Caco-2 (cell line): ENCODE measurements around the gene STK35. TPM values are rescaled to one million over a fixed set of nuclear protein-coding genes. Genes with fewer than 3 reads are reported as not detected.

Source experiments
- BruUV-seq: library from RNA; stranded (reverse); fragments of 400-500 nt; replicated peaks from 2 replicates; lab custom pipeline; 2021; lab: Mats Ljungman, UMichigan
- CTCF ChIA-PET: fragments of 300-600 bp; sonication (Branson Sonifier 250); formaldehyde crosslinking; loops from one replicate; lab custom pipeline; 2022; ENCODE audit warnings: antibody characterized with exemption; lab: Charles Lee
- POLR2A ChIA-PET: fragments of 300-600 bp; sonication (Branson Sonifier 250); formaldehyde crosslinking; loops from one replicate; lab custom pipeline; 2022; ENCODE audit warnings: antibody characterized with exemption; lab: Charles Lee
- DNase-seq, 2 experiments: peaks; one replicate each; pipeline versions ENCODE4 v3.0.0 to v3.0.0-alpha.2; 2020 to 2022
- H3K27me3 ChIP-seq: replicated peaks from 2 replicates; pipeline ENCODE4 v1.6.0; 2011; ENCODE audit warnings: low read length; ENCODE audit not compliant: control insufficient read depth, insufficient read depth
- H3K36me3 ChIP-seq: 2 replicates; pipeline ENCODE4 v1.5.1; 2011; ENCODE audit warnings: low read length; ENCODE audit not compliant: control insufficient read depth, insufficient read depth
- H3K4me1 ChIP-seq: fragments of 250-450 bp; sonication (Bioruptor Pico); 2 replicates; pipeline ENCODE4 v1.5.1; 2020; ENCODE audit warnings: mild to moderate bottlenecking
- H3K4me3 ChIP-seq: 2 replicates; pipeline ENCODE4 v1.5.1; 2011; ENCODE audit warnings: low read depth, mild to moderate bottlenecking, control low read depth, low read length
- H3K9me3 ChIP-seq: fragments of 250-450 bp; sonication (Bioruptor Pico); 2 replicates; pipeline ENCODE4 v1.5.1; 2020; ENCODE audit warnings: mild to moderate bottlenecking, moderate library complexity
- H3K27ac Mint-ChIP-seq: one replicate; pipeline ENCODE4 v1.8.0; 2022; ENCODE audit warnings: mixed read lengths; ENCODE audit not compliant: unreplicated experiment
- H3K27me3 Mint-ChIP-seq: one replicate; pipeline ENCODE4 v1.8.0; 2022; ENCODE audit warnings: mixed read lengths; ENCODE audit not compliant: insufficient read depth, unreplicated experiment
- H3K36me3 Mint-ChIP-seq: one replicate; pipeline ENCODE4 v1.8.0; 2022; ENCODE audit warnings: mild to moderate bottlenecking, mixed read lengths; ENCODE audit not compliant: insufficient read depth, unreplicated experiment
- H3K4me1 Mint-ChIP-seq: one replicate; pipeline ENCODE4 v1.8.0; 2022; ENCODE audit warnings: low read depth, mixed read lengths; ENCODE audit not compliant: unreplicated experiment
- H3K4me3 Mint-ChIP-seq: one replicate; pipeline ENCODE4 v1.8.0; 2022; ENCODE audit warnings: mild to moderate bottlenecking, moderate library complexity, mixed read lengths; ENCODE audit not compliant: unreplicated experiment
- H3K9me3 Mint-ChIP-seq: one replicate; pipeline ENCODE4 v1.8.0; 2022; ENCODE audit warnings: mixed read lengths; ENCODE audit not compliant: unreplicated experiment
- intact Hi-C: fragments of 100-400 bp; cut with micrococcal nuclease; formaldehyde crosslinking; loops from one replicate; pipeline ENCODE4 v1.10.0; 2022; ENCODE audit not compliant: unreplicated experiment
- total RNA-seq: library from RNA; stranded (reverse); gene quantifications from 2 replicates; pipeline ENCODE4 v1.2.3, GENCODE V29; 2022
- TF ChIP-seq, protein P1 (sequence below), 2 experiments: fragments of 200-600 bp in 1 of 2; IDR thresholded peaks; 1 replicate in 1 of 2; 2 replicates in 1 of 2; pipeline versions ENCODE4 v1.5.1 to v1.8.0; 2011 to 2022; ENCODE audit warnings: antibody characterized with exemption in 1 of 2, control low read depth in 1 of 2, inconsistent platforms in 1 of 2, low read depth in 1 of 2, low read length in 1 of 2, mild to moderate bottlenecking in 1 of 2, moderate library complexity in 1 of 2; ENCODE audit not compliant: insufficient read depth in 1 of 2, severe bottlenecking in 1 of 2, unreplicated experiment in 1 of 2

Gene STK35
- total RNA-seq, 1 experiment from 2014 or later = 40.2 TPM

DNA sequence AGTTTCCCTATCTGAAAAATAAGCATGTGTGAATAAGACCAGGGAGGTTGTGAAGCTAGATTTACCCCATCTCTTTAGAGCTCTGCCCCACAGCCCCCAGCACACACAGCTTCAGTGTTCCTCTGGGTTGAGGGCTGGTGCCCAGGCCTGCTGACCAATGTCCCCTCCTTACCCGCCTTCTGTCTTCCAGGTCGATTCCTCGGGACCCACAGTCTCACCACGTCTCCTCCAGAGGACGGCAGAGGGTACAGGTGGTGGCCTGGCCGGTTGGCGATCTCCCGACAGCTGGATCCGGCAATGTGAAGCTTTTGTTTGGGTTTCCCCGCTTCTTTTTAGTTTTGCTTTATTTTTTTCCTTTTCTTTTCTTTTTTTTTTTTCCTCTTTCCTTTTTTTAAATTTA lies 42.0 kb downstream of the STK35 start:
- Mint-ChIP-seq H3K4me1 (no peaks in the 10 kb centered on the region), H3K9me3 (no peaks in the 10 kb centered on the region), H3K27me3 (no peaks in the 10 kb centered on the region), H3K4me3 (no peak overlapping the region), H3K27ac (peak overlapping the region; percentile 16), H3K36me3 (peaks cover 35% of the 10 kb centered on the region)
- Histone ChIP-seq H3K4me3 (no peak overlapping the region), H3K4me1 (no peaks in the 10 kb centered on the region), H3K9me3 (no peaks in the 10 kb centered on the region), H3K27me3 (no peaks in the 10 kb centered on the region), H3K36me3 (peaks cover 6% of the 10 kb centered on the region)
- BruUV-seq = no TSS peak
- POLR2A ChIA-PET = interaction anchor here (0.5 kb wide), 1 partner anchor 235 kb away, joined by 3 read pairs; no protein-coding TSS in a partner anchor
- TF ChIP-seq, protein P1, sequence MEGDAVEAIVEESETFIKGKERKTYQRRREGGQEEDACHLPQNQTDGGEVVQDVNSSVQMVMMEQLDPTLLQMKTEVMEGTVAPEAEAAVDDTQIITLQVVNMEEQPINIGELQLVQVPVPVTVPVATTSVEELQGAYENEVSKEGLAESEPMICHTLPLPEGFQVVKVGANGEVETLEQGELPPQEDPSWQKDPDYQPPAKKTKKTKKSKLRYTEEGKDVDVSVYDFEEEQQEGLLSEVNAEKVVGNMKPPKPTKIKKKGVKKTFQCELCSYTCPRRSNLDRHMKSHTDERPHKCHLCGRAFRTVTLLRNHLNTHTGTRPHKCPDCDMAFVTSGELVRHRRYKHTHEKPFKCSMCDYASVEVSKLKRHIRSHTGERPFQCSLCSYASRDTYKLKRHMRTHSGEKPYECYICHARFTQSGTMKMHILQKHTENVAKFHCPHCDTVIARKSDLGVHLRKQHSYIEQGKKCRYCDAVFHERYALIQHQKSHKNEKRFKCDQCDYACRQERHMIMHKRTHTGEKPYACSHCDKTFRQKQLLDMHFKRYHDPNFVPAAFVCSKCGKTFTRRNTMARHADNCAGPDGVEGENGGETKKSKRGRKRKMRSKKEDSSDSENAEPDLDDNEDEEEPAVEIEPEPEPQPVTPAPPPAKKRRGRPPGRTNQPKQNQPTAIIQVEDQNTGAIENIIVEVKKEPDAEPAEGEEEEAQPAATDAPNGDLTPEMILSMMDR (IDR thresholded peaks at IDR 0.05; ENCODE audit: insufficient read depth in 1 of 2, low read depth in 1 of 2, low read length in 1 of 2, severe bottlenecking in 1 of 2, unreplicated experiment in 1 of 2) = no peak
- DNase-seq = no peak
- intact Hi-C loops = no loop called here
- CTCF ChIA-PET = no interaction called here

GRCh38 chr20:2144850-2145249 lies 43.2 kb downstream of the STK35 start:
- Histone ChIP-seq H3K4me3 (no peak overlapping the region), H3K27me3 (no peaks in the 10 kb centered on the region), H3K9me3 (no peaks in the 10 kb centered on the region), H3K36me3 (peaks cover 4% of the 10 kb centered on the region), H3K4me1 (no peaks in the 10 kb centered on the region)
- Mint-ChIP-seq H3K9me3 (no peaks in the 10 kb centered on the region), H3K4me3 (no peak overlapping the region), H3K27me3 (no peaks in the 10 kb centered on the region), H3K27ac (no peak overlapping the region), H3K4me1 (no peaks in the 10 kb centered on the region), H3K36me3 (peaks cover 35% of the 10 kb centered on the region)
- no TSS peak for BruUV-seq
- ChIA-PET POLR2A (no interaction called here), CTCF (no interaction called here)
- no peak for DNase-seq
- TF ChIP-seq, protein P1 (IDR thresholded peaks at IDR 0.05; ENCODE audit: insufficient read depth in 1 of 2, low read depth in 1 of 2, low read length in 1 of 2, severe bottlenecking in 1 of 2, unreplicated experiment in 1 of 2) = no peak
- intact Hi-C loops = no loop called here

- TSS peak; percentile 11 for BruUV-seq
- no peaks in the 10 kb centered on the region for H3K27me3 ChIP-seq
- intact Hi-C loops = no loop called here
- no peak for DNase-seq
- Mint-ChIP-seq H3K36me3 (peaks cover 35% of the 10 kb centered on the region), H3K4me3 (no peak overlapping the region), H3K27me3 (no peaks in the 10 kb centered on the region), H3K9me3 (no peaks in the 10 kb centered on the region), H3K4me1 (no peaks in the 10 kb centered on the region), H3K27ac (no peak overlapping the region)
- POLR2A ChIA-PET = no interaction called here
- no peaks in the 10 kb centered on the region for H3K4me1 ChIP-seq
- peaks cover 4% of the 10 kb centered on the region for H3K36me3 ChIP-seq
- no peaks in the 10 kb centered on the region for H3K9me3 ChIP-seq
- CTCF ChIA-PET = no interaction called here
- H3K4me3 ChIP-seq = no peak overlapping the region
- TF ChIP-seq, protein P1 (IDR thresholded peaks at IDR 0.05; ENCODE audit: insufficient read depth in 1 of 2, low read depth in 1 of 2, low read length in 1 of 2, severe bottlenecking in 1 of 2, unreplicated experiment in 1 of 2) = no peak
These were observed 43.7 kb downstream of the STK35 start for GRCh38 chr20:2145376-2145775.
